ENCODE results near the gene ALDH1A2. TPM values are rescaled to one million over a fixed set of nuclear protein-coding genes. Genes with fewer than 3 reads are reported as not detected.
"Not testable (repeated sequence)": the region's sequence is repeated elsewhere in the genome, so short reads cannot be mapped to it uniquely, and the experiment has no call there.

The ALDH1A2 gene
- total RNA-seq = 7.5 TPM
- long read RNA-seq, full-length matches to known transcripts = 13 of 26 reads
- long read RNA-seq, partial matches to known transcripts = 2 of 26 reads
- long read RNA-seq, other reads (novel, unspliced or antisense) = 11 of 26 reads

GRCh38 chr15:58065445-58066041, at the start of gene ALDH1A2:
Gene ALDH1A2 (minus strand): TSS chr15:58065711. CDS start chr15:58065650, 61 bp downstream.
- no peak for DNase-seq (ENCODE audit: low spot score)

- DNase-seq (ENCODE audit: low spot score) = no peak
These were observed 49.3 kb upstream of the ALDH1A2 start for GRCh38 chr15:58114812-58115211.

- DNase-seq (ENCODE audit: low spot score) = no peak
These were observed 48.9 kb upstream of the ALDH1A2 start for GRCh38 chr15:58114388-58114787.

GRCh38 chr15:58113358-58113757, 47.8 kb upstream of the ALDH1A2 start:
- DNase-seq (ENCODE audit: low spot score) = not testable (repeated sequence)

- DNase-seq (ENCODE audit: low spot score) = no peak
These were observed 46.2 kb upstream of the ALDH1A2 start for GRCh38 chr15:58111718-58112104.

- DNase-seq (ENCODE audit: low spot score) = no peak
These were observed 45.6 kb upstream of the ALDH1A2 start for GRCh38 chr15:58110999-58111717.

GRCh38 chr15:58109419-58109818, 43.9 kb upstream of the ALDH1A2 start:
- DNase-seq (ENCODE audit: low spot score) = no peak

GRCh38 chr15:58108117-58108516, 42.6 kb upstream of the ALDH1A2 start:
- no peak for DNase-seq (ENCODE audit: low spot score)

GRCh38 chr15:58103482-58103881, 38.0 kb upstream of the ALDH1A2 start:
- no peak for DNase-seq (ENCODE audit: low spot score)

- no peak for DNase-seq (ENCODE audit: low spot score)
These were observed 31.1 kb upstream of the ALDH1A2 start for GRCh38 chr15:58096529-58097084.

- DNase-seq (ENCODE audit: low spot score) = no peak
These were observed 29.9 kb upstream of the ALDH1A2 start for GRCh38 chr15:58095415-58095814.

- no peak for DNase-seq (ENCODE audit: low spot score)
These were observed 22.4 kb upstream of the ALDH1A2 start for GRCh38 chr15:58087871-58088270.

GRCh38 chr15:58086491-58086890, 21.0 kb upstream of the ALDH1A2 start:
- DNase-seq (ENCODE audit: low spot score) = no peak

- no peak for DNase-seq (ENCODE audit: low spot score)
These were observed 18.0 kb upstream of the ALDH1A2 start for GRCh38 chr15:58083526-58083925.

GRCh38 chr15:58081891-58082290, 16.4 kb upstream of the ALDH1A2 start:
- no peak for DNase-seq (ENCODE audit: low spot score)

GRCh38 chr15:58081456-58081855, 15.9 kb upstream of the ALDH1A2 start:
- no peak for DNase-seq (ENCODE audit: low spot score)

- not testable (repeated sequence) for DNase-seq (ENCODE audit: low spot score)
These were observed 15.4 kb upstream of the ALDH1A2 start for GRCh38 chr15:58080959-58081358.

GRCh38 chr15:58080398-58080797, 14.9 kb upstream of the ALDH1A2 start:
- no peak for DNase-seq (ENCODE audit: low spot score)

GRCh38 chr15:58078591-58078990, 13.1 kb upstream of the ALDH1A2 start:
- no peak for DNase-seq (ENCODE audit: low spot score)

- DNase-seq (ENCODE audit: low spot score) = no peak
These were observed 11.9 kb upstream of the ALDH1A2 start for GRCh38 chr15:58077427-58077826.

GRCh38 chr15:58074452-58074851, 8.9 kb upstream of the ALDH1A2 start:
- no peak for DNase-seq (ENCODE audit: low spot score)

- no peak for DNase-seq (ENCODE audit: low spot score)
These were observed 5.4 kb upstream of the ALDH1A2 start for GRCh38 chr15:58070801-58071418.

Data from mesenteric fat pad (tissue), 1 donor.